A172 (cell line): ENCODE measurements around the gene GLUL. TPM values are rescaled to one million over a fixed set of nuclear protein-coding genes. Genes with fewer than 3 reads are reported as not detected.

Experiments
- DNase-seq: peaks from one replicate; pipeline ENCODE4 v3.0.0-alpha.2; 2015; ENCODE audit warnings: low spot score
- total RNA-seq: library from RNA; depleted of rRNA; stranded (reverse); fragments of >200 nt; shearing (Covaris generic); gene quantifications from 2 replicates; pipeline ENCODE4 v1.2.3, GENCODE V29; 2014; rRNA removed

GLUL gene
- total RNA-seq = 94.3 and 117 TPM in 2 replicates

DNA sequence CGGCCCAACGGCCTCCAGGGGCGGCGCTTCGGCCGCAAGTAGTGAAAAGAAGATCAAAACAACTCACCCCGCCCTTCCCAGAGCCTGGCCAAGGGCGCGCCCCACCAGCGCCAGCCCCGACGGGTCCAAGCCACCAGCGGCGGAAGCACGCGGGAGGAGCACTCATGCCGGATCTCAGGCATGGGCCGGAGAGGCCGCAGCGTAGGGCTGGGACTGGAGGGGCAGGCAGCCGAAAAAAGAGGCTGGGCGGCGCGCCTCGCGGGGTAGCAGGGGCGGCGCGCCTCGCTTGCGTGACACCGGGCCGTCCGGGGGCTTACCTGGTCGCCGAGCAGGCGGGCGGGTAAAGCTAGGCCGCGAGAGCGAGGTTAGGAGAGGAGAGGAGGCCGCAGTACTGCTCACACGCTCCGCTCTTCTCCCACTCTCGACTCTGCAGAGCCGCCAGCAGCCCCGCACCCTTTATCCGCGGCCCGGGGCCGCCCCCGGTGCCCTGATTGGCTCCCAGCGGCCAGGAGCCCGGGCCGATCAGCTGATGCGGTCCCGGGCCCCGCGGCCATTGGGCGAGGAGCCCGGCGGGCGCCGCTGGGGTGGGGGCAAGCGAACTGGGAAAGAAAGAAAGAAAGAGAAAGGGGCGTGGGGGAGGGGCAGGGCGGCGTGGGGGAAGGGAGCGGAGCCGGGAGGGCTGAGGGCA lies at the start of gene GLUL:
Gene GLUL (minus strand): TSS at position 429 of the 688 bp plus-strand sequence. CDS start 3,053 bp downstream, outside the sequence.
- peak; percentile 75 for DNase-seq

DNA sequence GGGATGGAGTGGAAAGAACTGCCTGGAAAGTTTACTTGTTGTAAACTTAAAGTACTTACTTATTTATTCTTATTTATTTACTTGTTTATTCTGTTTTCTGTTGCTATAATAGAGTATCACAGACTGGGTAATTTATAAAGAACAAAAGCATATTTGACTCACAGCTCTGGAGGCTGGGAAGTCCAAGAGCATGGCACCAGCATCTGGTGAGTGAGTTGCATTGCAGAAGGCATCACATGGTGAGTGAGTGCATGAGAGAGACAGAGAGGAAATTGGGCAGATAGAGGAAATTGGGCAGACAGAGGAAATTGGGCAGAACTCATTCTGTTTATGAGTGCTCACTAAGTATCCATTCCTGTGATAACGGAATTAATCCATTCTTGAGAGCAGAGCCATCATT lies 46.7 kb upstream of the GLUL start:
- no peak for DNase-seq

DNA sequence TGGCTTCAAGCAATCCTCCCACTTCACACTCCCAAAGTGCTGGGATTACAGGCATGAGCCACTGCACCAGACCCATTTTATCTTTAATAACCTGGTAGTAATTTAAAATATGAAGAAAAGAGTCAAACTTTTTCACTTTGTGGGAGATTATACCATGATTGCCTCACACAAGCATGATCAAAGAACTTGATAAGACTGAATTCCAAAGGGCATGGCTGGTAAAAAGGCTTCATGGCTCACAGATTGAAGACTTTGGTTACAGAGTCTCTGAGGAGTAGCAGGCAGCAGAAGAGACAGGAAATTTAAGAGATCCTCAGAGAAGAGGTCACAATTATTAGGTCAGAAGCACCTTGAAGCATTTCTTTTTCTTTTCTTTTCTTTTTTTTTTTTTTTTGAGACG lies 42.0 kb upstream of the GLUL start:
- DNase-seq = no peak

DNA sequence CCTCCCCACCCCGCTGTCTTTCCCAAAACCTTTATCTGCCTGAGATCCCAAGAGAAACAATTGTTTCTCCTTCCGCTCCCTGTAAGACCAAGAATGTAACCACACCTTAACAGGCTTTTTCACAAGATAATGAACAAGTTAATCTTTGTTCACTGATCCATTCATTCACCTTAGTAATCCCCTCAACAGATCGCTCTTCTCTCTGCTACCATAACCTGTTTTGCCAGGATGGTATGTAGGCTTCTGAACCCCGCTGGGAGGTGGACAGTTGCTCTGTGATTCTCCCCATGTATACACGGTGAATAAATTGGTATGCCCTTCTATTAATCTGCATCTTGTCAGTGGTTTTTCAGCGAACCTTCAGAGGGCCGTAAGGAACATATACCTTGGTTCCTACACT lies 39.7 kb upstream of the GLUL start:
- DNase-seq = no peak

DNA sequence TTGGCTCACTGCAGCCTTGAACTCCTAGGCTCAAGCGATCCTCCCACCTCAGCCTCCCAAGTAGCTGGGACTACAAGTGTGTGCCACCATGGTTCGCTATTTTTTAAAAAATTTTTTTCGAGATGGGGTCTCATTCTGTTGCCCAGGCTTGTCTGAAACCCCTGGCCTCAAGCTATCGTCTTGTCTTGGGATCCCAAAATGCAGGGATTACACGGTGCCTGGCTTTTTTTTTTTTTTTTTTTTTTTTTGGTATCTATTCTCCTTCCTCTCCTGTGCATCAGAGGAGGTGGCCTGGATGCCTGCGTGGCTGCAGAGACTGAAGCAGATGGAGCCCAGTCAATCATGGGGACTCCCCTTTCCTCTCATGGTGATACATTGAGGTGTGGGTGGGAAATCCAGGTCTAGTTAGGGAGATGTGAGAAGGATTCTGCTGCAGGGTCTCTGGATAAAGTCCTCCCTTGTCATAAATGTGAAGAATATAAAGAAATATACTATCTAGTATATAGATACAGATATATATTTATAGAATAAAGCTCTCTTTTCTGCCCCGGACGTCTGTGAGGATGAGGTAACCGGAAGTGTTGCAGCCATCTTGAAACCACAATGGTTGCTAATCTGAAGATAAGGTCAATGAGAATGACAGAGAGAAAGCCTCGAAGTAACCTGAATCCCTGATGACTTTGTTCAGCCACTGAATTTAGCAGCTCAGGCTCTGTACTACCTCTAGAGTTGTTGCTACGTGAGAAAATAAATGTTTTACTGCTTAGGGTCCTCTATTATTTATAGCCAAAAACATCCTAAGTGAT lies 38.9 kb upstream of the GLUL start:
- DNase-seq = peak; percentile 55

DNA sequence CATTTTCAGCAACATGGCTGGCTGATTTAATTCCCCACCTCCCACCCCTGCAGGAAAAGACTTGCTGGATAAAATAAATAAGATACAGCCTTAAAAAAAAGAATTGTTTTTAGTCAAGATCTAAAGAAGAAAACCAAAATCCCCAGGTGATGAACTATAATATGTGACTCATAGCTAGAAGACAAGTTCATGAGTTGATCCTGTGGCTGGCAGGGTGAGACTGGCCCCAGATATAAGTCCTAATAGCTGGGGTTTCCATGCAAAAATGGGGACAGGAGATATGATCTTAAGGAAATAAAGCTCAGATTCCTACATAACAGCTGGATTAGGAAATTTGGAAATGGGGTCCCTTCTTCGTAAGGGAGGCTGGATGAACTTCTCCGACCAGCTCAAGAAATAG lies 36.5 kb upstream of the GLUL start:
- DNase-seq = no peak

DNA sequence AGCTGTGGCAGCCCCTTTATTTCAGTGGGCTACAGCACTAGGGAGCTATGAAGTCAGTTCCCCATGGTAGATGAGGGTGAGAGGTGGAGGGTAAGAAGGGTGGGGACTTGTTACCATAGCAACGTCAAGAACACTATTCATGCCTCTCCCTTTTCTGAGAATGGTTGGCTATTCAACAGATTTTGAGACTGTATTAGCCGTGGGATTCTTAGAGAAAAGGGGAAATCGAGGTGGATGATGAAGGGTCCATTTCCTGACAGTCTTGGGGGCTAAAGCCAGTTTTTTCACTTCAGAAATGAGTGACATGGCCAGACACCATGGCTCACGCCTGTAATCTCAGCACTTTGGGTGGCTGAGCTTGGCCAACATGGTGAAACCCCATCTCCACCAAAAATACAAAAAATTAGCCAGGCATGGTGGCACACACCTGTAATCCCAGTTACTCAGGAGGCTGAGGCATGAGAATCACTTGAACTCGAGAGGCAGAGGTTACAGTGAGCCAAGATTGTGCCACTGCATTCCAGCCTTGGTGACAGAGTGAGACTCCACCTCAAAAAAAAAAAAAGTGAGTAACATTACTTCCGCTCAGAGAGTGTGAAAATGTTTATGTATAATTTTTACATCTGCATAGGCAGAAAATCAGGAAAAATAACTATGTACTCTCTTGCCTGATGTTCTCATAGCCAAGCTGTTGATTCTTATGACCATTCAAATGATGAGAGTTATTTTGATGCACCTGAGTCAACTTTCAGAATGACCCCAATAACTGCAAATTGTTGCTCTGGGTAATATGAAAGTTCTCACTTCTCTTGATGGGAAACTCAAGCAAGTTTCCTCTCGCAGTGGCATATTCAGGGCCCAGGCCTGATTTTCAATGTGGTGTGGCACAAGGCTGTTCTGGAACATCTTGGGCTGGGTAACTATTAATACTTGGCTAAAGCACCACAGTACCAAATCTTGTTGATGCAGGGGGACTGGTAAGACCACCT lies 35.1 kb upstream of the GLUL start:
- DNase-seq = no peak

DNA sequence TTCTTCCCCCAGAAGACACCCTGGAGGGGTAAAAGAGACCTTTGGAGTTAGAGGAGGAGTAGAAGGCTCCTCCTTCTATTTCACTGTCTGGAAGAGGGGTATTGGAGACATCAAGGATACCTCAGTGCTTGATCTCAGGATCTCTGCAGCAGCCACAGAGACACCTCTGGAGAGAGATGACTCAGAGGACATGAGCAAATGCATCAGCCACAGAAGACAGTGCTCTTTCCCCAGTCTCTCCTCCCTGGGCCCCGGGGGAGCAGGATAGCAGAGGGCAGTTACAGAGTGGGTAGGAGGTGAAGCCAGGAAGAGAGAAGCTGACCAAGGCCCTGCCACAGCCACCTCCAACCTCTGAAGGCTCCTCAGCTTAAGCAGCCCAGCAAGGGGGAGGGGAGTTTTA lies 24.2 kb upstream of the GLUL start:
- no peak for DNase-seq

DNA sequence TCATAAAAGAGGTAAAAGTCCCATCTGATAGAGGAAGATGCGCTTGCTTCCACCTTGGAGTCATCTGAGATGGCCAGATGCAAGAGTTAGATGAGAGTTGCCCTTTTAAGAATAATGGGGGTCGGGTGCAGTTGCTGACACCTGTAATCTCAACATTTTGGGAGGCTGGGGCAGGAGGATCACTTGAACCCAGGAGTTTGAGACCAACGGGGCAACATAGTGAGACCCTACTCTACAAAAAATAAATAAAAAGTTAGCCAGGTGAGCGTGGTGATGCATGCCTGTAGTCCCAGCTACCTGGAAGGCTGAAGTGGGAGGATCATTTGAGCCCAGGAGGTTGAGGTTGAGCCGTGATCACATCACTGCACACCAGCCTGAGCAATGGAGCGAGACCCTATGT lies 22.4 kb upstream of the GLUL start:
- no peak for DNase-seq

DNA sequence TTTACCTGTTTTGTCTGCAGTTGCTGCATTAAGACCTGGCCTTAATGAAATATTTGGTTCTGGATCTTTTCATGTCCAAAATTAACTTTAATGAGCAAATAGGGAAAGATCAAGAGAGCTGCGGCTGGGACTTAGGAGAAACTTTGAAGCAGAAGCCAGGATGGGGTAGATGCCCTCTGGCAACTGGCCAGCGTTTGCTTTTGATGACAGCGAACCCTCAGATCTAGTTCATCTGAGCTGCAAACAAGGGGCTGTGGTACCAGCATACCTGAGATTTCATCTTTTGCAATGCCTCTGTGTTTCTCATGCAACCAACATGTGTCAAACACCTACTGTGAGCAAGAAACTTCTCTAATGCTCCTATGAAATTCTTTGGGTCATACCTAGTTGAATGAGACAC lies 21.9 kb upstream of the GLUL start:
- DNase-seq = no peak

DNA sequence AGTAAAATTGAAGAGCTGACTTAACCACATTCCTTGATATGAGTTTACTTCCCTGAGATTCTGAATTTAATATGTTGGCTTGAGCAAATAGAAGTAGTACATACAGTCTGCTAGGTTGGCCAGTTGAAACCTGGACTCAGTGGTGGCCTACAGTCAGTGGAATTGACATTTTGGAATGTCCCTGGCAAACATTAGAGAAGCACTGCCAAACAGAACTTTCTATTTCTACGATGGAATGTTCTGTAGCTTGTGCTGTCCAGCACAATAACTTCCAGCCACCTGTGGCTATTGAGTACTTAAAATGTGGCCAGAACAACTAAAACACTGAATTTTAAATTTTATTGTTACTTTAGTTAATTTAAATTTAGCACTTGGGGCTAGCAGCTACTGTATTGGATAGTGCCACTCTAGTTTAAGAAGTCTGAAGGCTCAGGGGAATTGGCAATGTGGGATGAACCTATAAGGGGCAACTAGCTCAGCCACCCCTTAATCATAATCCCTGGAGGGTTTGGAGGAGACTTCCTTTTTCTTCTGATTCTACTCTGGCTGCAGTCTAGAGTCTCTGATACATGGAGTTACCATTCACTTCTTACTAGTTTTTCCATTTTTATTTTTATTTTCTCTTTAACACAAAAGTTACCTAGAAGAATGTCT lies 19.2 kb upstream of the GLUL start:
- DNase-seq = no peak

DNA sequence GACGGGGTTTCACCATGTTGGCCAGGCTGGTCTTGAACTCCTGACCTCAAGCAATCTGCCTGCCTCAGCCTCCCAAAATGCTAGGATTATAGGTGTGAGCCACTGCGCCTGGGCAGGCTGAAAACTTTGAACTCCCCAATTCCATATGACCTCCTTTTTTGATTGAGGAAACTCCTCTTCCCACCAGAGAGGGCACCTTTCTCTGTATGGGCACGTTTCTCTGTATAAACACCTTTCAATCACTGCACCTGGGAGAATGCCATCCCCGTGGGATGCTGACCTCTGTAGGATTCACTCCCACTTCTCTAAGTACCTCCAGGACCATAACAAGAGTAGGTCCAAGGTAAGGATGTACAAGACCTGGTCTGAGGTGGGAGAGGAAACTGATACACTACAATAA lies 18.5 kb upstream of the GLUL start:
- DNase-seq = no peak

DNA sequence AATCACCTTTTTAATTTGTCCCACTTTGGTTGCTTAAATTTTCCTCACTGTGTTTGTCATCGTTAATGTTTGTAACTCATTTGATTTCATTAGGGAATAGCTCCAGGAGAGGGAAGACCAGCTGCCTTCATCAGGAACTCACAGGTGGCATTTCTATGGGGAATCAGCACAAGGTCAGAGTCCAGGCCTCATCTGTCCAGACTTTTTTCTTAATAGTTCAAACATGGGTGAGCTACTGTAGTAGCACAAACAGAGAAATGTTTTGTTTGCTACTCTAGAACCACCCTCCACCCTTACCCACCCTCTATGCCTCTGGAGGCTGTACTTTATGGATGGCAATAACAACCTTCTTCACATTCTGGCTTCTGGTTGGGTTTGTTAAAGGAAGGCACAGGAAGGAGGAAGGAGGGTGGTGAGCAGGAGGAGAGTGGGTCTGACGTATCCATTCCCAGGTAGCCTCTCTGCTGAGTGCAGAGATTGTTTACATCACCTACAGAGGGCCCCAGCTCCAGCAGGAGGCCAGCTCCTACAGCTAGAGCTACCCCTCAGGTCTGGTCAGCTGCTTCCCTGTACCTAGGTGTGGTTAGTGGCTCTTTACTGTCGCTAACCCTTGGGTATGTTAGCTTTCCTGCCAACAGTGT lies 17.0 kb upstream of the GLUL start:
- no peak for DNase-seq

DNA sequence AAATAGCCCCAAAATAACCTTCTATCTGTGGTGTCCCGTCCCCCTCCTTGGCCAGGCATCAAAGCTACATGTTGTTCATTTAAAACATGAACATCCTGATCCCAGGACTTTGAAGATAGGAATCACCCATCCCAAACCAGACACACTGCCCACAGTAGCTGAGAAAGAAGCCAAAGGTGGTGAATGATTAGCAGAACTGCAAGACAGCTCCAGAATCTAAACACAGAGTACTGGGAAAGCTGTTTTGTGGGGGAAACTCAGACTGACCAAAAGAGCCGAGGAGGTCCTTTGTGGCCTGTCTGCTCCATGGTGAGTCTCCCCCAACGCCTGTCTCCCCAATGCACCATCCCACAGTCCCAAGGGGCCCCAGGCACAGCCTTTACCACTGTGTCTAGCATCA lies 16.1 kb upstream of the GLUL start:
- no peak for DNase-seq

DNA sequence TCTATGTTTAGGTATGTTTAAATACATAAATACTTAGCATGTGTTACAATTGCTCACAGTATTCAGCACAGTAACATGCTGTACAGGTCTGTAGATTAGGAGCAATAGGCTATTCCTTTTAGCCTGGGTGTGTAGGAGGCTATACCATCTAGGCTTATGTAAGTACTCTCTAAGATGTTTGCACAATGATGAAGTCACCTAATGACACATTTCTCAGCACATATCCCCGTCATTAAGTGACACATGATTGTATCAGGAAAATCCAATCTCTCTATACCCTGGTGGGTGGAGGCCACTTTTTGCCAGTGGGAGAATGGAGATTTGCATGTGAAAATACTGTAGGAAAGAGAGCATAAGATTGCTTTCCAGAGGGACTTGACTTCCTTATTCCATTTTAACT lies 14.4 kb upstream of the GLUL start:
- no peak for DNase-seq

DNA sequence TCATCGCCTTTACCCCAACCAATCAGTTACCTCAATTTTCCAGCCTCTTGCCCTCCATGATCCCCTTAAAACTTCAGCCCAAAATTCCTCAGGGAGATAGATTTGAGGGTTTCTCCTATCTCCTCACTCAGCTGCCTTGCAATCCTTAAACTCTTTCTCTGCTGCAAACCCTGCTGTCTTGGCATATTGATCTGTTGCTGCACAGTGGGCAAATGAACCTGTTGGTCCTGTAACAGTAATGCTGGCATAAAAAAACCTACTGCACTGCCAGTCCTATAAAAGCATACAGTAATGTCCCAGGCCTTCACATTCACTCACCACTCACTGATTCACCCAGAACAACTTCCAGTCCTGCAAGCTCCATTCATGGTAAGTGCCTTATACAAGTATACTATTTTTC lies 14.0 kb upstream of the GLUL start:
- no peak for DNase-seq

DNA sequence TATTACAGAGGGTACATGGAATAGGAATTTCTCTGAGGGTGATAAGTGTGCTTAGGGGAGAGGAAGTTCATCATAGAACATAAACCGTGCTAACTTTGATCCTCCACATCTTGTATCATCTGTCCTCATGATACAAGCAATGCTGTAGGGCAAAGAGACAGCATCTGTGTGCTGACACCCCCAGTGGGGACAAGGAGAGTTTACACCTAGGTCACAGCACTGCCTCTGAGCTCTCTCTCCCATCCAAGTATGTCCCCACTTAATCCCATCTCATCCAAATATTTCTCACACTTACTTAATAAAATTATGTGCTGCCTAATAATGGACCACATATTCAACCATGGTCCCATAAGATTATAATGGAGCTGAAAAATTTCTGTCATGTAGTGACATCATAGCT lies 13.2 kb upstream of the GLUL start:
- no peak for DNase-seq

DNA sequence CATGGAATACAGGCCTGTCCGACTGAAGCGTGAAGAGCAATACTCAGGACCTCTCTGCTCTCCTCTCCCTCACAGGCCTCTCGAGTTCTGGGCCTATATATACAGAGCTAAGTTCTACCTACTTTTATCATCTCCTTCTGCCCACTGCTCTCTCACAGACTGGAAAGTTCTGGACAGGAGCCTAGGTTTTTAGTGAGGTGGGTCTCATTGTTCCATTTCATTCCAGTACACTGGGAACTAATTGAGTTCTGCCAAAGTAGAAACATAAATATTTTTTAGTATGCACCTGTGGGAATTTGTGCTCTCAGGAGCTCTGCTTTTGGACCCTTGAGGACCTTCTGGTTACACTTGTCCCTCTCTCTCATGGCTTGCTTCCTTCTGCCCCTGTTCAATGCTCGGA lies 9.0 kb upstream of the GLUL start, which contains the start of gene TEDDM1:
Gene TEDDM1 (minus strand): TSS at position 101 of the 400 bp plus-strand sequence. CDS start 182 bp downstream, outside the sequence.
- no peak for DNase-seq

DNA sequence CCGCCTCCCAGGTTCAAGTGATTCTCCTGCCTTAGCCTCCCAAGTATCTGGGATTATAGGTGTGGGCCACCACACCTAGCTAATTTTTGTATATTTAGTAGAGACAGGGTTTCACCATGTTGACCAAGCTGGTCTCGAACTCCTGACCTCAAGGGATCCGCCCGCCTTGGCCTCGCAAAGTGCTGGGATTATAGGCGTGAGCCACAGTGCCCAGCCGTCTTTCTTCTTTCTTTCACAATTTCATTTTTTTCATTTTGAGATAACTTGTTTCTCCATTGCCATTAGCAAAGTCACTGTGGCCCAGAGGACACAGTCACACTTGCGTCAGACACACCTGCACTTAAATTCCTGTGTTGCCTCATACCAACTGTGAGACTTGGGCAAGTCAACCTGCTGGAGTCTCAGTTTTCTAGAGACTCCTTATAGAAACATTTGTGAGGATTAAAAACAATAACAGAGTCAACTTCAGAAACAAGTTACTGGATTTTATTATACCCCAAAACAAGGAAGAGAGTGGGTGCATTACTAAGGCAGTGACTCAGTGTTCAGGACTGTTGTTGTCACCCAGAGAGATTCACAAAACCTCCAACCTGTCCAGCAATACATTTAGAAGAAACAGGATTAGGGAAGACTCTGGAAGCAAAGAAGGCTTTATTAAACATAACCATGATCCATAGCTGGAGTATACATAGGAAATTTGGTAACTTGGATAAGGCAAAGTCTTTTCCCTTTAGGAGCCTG lies 6.2 kb upstream of the GLUL start:
- no peak for DNase-seq

DNA sequence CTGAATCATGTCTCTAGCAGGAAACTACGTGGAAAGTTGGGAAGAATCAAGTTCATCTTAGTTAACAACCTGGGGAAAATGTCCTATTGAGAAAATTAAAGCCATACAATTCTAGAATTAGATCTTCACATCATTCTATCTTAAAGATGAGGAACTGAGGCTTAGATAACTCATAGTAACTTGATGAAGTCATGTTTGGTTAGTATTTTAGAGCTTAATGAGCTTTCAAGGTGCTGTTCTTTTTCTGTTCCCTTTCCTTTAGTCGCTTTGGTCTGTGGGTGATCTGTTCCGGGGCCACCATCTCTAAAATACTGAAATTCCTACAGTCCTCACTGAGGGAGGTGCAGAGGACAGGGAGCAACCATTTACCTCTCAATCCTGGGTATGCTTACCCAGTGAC lies 4.3 kb upstream of the GLUL start:
- no peak for DNase-seq
